Mucosa of gallbladder (tissue), 1 donor: ENCODE results near the gene PALLD. TPM values are rescaled to one million over a fixed set of nuclear protein-coding genes. Genes with fewer than 3 reads are reported as not detected.

Source experiments
- DNase-seq: peaks from one replicate; pipeline ENCODE4 v3.0.0-alpha.2; 2020; ENCODE audit warnings: low spot score
- total RNA-seq: library from RNA; stranded (reverse); gene quantifications from one replicate; pipeline ENCODE4 v1.2.1, GENCODE V29; 2021
- donor health status: DM: no; HTN: no; CAD: no.

The PALLD gene
- total RNA-seq, 1 donor from 2014 or later = 250 TPM

DNA sequence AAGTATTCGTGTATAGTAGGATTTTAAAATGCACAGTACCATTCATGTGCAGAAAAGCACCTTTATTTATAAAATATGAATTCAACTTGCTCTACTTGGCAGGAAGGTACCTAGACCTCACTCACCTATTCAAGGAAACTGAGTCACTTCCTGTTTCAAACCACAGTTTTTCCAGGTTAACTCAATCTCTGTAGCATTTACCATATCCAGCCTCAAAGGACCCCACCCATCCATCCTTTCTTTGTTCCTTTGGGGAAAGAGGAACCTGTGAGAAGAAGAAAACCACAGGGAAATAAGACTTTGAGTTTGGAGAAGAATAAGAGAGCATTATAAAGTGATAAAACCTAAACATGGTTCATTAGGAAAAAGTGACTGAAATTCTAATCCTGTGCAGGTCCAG is 262.5 kb downstream of the PALLD start:
- no peak for DNase-seq

DNA sequence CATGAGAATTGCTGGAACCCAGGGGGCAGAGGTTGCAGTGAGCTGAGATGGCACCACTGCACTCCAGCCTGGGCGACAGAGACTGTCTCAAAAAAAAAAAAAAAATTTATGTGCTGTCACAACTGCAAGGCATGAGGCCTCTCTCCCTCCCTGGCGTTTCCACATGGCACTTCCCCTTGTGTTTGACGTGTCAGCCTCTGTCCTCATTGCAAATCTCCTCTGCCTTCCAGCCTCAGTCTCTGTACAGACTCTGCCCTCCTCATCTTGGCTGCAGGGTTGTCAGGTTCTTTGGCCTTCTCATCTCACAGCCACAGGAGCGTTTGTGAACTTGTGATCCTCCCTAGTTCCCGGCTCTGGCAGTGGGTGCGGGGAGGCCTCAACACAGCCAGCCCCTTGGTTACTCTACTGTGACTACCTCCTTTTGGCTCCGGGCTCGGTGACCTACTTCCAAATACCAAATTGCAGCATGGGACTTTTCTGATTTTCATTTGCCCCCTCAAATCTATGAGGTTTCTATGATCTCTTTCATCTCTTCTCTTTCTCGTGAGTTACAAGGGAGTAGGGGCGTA is 263.2 kb downstream of the PALLD start:
- DNase-seq = no peak

- no peak for DNase-seq
Observed at GRCh38 chr4:168761066-168761465, 264.2 kb downstream of the PALLD start.

DNA sequence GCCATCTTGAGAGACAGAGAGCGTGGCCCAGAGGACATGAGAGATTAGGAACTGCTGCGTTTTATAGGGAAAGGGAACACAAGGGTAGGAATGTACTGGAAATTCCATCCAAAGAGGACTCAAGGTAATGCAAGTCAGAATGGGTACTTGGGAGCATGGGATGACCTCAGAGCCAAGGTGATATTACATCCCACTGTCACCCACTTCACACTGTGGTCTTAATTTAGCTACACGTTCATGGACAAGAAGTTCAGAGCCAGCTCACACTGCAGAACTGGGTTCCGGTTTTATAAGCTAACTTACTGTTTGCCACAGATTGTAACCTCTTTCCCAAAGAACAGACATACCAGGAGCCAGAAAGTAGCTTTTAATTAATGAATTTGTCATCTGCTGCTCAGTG is 268.5 kb downstream of the PALLD start:
- DNase-seq = no peak

GRCh38 chr4:168765726-168766125 is 268.9 kb downstream of the PALLD start:
- DNase-seq = peak; percentile 72

DNA sequence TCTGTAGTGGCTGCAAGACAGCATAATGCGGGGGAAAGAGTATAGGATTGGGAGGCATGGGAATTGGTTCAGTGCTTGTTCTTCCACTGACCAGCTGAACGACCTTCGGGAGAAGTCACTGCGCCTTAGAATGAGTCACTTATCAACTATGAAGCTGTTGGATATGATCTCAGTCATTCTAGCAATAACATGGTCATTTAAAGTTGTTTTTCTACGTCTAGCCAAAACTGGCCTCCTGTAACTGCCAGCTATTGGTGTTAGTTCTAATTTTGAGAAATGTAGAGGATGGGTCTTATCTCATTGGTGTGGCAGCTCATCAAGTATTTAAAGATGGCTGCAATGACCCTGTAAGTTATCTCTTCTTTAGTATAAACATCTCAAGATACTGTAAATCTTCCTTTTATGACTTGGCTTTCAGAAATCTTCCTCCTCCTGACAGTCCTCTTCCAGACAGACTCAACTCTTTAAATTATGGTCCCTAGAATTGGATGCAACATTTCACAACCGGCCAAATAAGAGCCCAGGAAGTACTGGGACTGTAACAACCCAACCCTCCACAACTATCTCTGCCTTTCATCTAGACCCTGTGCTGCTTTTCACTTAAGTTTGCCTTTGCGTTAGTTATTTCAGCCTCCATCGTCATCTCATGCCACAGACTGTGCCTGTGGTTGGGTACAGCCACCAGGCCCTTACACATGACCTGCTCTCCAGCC is 269.9 kb downstream of the PALLD start:
- DNase-seq = no peak

- DNase-seq = no peak
Observed at GRCh38 chr4:168769416-168769815, 272.6 kb downstream of the PALLD start.

- DNase-seq = no peak
Observed at GRCh38 chr4:168769837-168770236, 273.0 kb downstream of the PALLD start.

DNA sequence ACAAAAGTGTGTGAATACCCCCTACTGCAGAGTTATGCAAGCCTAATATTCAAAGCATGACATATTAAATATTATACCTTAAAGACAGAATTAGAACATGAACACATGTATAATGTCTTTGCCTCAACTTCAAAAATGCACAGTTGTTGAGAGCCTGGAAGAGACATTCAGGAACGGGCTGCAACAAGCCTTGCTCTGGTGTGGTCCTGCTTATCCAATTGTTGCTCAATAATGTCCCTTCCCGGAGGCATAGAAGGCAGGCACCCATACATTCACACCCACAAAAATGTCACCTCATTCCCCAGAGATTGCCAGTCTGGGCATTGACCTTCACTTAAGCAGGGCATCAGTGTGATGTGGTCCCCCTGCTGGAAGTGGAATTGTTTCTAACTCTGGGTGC is 274.4 kb downstream of the PALLD start:
- DNase-seq = no peak

- no peak for DNase-seq
Observed at GRCh38 chr4:168773388-168774195, 276.7 kb downstream of the PALLD start.

GRCh38 chr4:168776382-168776781 is 279.5 kb downstream of the PALLD start:
- DNase-seq = no peak

- no peak for DNase-seq
Observed at GRCh38 chr4:168777277-168777965, 280.6 kb downstream of the PALLD start.

DNA sequence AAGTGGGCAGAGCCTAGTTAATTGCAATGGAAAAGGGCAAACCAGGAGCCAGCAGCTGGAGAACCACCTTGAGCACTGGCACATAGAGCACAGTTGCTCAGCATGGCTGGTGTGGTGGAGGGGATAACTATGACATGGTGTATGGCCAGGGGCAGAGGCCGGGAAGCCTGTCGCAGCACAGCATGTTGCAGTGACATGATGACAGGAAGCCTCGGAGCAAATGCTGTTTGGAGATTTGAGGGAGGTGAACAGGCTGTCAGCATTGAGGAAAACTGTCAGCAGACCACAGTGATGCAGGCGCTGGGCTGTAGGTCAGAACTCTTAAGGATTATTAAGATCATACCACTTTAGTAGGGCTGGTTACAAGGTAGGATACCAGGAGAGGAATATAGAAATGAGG is 284.5 kb downstream of the PALLD start:
- no peak for DNase-seq

DNA sequence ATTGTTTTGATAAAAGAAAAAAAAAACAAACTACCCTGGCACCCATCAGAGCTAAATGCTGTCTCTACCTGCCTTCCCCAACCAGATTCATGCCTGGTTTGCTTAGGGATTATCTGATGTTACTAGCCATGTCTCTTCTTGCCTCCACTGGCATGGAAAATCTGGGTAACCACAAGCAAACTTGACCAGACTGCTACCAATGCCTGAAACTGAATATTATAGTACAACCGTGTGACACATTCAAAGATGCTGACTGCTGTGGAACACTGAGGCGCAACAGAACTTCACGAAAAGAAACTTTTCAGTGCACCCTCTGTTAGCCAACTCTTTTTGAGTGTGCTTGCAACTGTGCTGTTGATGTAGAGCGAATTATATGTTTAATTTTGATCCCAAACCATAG is 285.1 kb downstream of the PALLD start:
- DNase-seq = no peak

- no peak for DNase-seq
Observed at GRCh38 chr4:168782439-168782838, 285.6 kb downstream of the PALLD start.

- peak; percentile 44 for DNase-seq
Observed at GRCh38 chr4:168784786-168785461, 288.1 kb downstream of the PALLD start.

GRCh38 chr4:168787334-168787733 is 290.5 kb downstream of the PALLD start:
- no peak for DNase-seq

GRCh38 chr4:168787801-168788595 is 291.1 kb downstream of the PALLD start:
- DNase-seq = no peak

DNA sequence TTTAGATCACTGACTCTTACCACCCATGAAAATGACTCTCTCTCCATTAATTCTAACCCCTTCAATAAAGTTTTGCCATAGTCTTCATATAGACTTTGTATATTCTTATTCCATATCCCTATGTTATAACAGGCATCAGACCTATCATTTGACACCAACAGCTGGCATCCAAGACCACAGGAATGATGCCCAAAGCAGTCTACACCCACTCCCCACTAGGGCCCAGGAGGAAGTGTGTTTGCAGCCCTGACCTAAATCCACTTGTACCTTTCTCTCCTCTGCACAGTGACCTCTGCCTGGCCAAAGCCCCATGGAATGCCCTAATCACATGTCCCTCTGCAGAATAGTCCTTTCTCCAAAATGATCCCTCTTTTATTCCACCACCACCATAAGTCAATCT is 294.0 kb downstream of the PALLD start:
- DNase-seq = no peak

DNA sequence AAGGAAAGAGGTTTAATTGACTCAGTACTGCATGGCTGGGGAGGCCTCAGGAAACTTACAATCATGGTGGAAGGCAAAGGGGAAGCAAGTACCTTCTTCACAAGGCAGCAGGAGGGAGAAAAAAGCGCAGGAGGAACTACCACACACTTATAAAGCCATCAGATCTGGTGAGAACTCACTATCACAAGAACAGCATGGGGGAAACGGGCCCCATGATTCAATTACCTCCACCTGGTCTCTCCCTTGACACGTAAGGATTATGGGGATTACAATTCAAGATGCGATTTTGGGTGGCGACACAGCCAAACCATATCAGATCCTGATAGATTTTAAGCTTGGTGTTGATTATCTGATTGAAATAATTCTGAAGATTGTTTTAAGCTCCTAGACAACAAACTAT is 294.5 kb downstream of the PALLD start:
- no peak for DNase-seq

DNA sequence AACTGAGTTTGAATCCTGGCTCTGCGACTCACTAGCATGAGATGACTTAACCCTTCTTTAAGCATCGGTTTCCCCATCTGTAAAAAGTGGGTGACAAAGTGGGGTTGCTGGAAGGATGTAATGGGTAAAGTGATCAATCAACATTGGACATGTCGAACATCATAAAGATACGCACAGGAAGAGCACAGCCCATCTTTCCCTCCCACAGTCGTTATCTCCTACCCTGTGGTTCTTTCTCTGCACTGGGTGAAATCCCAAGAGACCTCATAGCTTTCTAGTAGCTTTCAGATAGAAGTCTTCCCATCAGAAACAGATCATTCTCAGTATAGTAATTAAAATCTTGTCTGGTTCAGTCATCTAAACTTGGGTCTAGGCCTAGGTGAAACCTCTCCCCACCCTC is 296.7 kb downstream of the PALLD start:
- DNase-seq = no peak
